DMS 273 (cell line): ENCODE results near the gene HK1.
"Not testable (repeated sequence)": the region's sequence is repeated elsewhere in the genome, so short reads cannot be mapped to it uniquely, and the experiment has no call there.

Experiments
- DNase-seq: peaks from one replicate; lab custom pipeline; 2025; ENCODE audit not compliant: unreplicated experiment; lab: John Stamatoyannopoulos, UW

HK1 gene

DNA sequence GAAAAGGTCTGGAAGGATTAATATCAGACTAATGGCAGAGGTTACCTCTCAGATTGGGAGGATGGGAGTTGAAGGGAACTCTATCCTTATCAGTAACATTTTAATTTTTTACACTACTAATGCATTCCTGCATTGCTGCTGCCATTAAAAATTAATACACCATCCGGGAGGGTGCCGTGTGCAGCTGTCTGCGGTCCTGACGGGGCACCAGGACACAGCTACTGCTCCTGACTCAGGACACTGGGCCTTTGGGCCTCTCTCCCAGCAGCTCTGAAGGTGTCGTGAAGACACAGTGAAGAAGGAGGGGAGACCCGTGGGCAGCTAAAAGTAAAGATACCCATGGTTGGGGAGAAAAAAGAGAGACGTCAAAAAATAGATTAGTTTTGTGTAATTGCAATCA lies 23.4 kb upstream of the HK1 start:
- DNase-seq = no peak

DNA sequence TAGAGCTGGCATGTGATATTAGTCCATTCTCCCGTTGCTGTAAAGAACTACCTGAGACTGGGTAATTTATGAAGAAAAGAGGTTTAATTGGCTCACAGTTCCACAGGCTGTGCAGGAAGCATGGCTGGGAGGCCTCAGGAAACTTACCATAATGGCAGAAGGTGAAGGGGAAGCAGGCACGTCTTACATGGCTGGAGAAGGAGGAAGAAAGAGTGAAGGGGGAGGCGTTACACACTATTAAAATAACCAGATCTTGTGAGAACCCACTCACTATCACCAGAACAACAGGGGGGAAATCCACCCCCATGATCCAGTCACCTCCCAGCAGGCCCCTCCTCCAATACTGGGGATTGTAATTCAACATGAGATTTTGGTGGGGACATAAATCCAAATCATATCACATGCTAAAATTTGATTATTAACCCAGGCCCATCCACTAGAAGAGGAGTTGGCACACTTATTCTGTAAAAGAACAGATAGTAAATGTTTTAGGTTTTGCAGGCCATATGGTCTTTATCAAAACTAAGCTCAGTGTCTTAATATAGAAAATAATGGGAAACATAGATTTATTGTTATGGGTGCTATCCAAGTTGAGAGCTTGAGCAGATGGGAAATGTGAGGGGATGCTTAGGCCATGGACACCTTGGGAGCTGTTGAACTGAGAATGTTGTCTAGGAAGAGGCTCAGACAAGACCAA lies 18.6 kb upstream of the HK1 start:
- no peak for DNase-seq

DNA sequence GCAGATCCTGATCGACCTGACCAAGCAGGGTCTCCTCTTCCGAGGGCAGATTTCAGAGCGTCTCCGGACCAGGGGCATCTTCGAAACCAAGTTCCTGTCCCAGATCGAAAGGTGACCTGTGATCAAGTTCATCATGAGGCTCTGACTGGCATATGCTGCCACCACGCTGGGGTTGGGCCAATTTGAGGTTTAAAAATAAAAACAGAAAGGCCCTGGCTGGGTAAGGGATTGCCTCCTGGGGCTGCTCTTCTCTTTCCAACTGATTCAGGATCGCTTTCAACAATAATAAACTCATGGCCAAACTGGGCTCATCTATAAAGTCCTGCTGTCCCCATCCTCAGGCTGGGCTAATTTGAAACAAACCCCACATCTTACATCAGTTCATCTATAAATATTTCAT lies 17.1 kb upstream of the HK1 start:
- DNase-seq = no peak

DNA sequence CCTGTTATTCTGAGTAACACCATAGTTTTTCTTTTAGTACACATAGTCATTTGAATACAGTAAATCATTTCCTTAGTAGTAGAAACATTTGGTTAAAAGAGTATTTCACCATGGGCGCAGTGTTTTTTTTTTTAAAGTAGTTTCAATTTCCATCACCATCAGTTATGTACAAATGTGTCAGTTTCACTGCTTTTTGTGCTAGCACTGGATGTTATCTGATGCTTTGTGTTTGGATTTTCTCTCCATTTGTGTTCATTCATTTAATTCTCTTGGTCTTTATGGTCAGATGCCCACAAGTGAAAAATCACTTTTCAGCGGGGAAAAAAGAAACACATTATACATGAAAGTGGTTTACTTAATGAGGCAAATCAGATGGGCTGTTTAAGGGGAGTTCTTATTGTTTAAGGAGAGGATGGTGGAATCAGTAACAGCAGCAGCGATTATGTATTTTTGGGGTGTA lies 16.0 kb upstream of the HK1 start:
- no peak for DNase-seq

- DNase-seq = no peak
Measured at GRCh38 chr10:69265521-69265920, 12.8 kb upstream of the HK1 start.

DNA sequence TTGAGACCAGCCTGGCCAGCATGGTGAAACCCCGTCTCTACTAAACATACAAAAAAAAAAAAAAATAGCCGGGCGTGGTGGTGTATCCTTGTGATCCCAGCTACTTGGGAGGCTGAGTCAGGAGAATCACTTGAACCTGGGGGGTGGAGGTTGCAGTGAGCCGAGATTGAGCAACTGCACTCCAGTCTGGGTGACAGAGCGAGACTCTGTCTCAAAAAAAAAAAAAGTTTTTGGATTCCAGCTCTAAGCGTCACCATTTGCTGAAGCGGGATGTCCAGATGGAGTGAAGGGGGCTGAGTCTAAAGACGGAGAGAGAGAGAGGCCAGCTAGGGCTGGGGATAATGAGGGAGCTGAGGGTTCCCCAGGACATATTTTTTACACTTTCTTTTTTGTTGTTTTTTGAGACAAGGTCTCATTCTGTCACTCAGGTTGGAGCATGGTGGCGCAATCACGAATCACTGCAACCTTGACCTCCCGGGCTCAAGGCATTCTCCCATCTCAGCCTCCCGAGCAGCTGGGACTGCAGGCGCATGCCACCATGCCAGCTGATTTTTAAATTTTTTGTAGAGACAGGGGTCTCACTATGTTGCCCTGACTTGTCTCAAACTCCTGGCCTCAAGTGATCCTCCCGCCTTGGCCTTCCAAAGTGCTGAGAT lies 9.4 kb upstream of the HK1 start:
- DNase-seq = no peak

DNA sequence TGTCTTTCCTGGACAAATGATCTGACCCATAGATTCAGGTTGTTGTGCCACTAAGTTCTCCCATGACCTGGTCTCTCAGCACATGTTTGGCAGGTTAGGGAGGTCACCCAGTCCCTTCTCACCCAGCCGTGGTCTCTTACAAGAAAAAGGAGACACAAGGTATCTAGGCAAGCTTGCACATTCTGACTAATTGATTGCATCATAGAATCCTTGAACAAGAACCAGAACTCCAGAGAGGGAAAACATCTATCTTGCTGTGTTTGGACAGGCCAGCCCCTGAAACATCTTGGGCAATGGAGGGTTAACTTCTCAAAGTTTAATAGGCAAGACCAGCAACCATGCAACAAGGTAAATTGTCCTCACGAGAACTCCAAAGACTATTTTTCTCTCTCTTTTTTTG lies 8.5 kb upstream of the HK1 start:
- DNase-seq = no peak

- no peak for DNase-seq
Measured at GRCh38 chr10:69270990-69271389, 7.3 kb upstream of the HK1 start.

GRCh38 chr10:69272624-69273023 lies 5.7 kb upstream of the HK1 start:
- no peak for DNase-seq

- DNase-seq = no peak
Measured at GRCh38 chr10:69275444-69275843, 2.9 kb upstream of the HK1 start.

GRCh38 chr10:69276503-69276902 lies 1.8 kb upstream of the HK1 start:
- DNase-seq = no peak

- DNase-seq = no peak
Measured at GRCh38 chr10:69279110-69279509, 814 bp downstream of the HK1 start.

DNA sequence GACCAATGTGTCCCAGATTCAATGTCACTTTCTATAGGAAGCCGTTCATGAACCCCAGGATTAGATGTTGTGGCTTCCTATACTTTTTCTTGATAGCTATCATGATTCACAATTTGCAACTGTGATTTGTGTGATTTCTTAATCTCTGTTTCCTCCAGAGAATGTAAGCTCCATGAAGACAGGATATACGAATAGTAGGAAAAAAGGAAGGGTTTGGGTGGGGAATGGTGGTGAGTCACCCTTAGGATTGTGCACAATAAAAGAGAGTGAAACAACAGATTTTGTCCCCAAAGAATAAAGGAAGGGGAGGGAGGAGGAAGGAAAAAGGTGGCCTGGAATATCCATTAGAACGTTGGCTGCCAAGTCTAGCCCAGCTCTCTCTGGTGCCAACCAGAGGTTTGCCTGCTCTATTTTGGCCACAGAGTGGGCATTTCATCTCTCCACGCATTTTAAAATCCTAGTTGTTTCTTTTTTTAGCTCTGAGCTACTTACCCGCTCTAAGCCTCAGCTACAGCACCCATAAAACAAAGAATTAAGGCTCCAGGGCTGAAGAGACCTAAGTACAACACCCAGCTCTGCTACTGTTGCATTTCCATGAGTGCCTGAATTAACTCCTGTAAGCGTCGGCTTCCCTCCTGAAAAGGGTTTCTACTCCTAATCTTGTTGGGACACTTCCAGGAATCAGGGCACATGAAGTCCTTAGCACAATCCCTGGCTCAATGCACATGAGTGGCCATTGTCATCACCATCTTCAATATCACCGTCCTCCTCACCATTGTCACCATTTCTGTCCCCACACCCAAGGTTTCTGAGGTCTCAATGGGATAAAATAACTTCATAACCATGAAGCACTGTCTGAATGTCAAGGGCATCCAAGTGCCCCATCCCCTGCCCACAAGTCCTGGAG lies 3.5 kb downstream of the HK1 start:
- DNase-seq = no peak

GRCh38 chr10:69284402-69284801 lies 6.1 kb downstream of the HK1 start:
- not testable (repeated sequence) for DNase-seq

GRCh38 chr10:69285699-69286098 lies 7.4 kb downstream of the HK1 start:
- DNase-seq = no peak

DNA sequence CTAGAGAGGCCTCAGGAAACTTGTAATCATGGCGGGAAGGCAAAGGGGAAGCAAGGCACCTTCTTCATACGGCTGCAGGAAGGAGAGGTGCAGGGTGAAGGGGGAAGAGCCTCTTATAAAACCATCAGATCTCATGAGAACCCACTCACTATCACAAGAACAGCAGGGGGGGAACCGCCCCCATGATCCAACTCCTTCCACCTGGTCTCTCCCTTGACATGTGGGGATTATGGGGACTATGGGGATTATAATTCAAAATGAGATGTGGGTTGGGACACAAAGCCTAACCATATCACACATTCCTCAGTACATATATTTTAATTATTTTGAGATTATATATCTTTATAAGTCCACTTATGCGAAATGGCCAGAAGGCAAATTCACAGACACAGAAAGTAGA lies 8.9 kb downstream of the HK1 start:
- DNase-seq = no peak

DNA sequence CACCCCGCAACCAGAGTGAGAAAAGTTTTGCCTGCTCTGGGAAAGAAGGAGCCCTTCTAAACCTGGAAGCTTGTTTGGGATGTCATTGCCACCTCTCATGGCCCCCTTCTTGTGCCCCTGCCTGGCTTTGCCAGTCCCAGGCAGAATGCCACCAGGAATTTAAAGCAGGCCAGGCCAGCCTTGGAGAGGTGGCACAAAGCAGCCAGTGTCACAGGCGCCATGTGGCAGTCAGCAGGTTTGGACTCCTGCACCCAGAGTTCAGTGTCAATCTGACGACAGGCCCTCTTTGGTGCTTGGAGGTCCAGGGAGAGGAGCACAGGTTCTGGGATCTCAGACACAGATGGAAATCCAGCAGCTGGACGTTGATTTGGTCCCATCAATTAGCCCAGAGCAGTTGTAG lies 12.7 kb downstream of the HK1 start:
- no peak for DNase-seq

DNA sequence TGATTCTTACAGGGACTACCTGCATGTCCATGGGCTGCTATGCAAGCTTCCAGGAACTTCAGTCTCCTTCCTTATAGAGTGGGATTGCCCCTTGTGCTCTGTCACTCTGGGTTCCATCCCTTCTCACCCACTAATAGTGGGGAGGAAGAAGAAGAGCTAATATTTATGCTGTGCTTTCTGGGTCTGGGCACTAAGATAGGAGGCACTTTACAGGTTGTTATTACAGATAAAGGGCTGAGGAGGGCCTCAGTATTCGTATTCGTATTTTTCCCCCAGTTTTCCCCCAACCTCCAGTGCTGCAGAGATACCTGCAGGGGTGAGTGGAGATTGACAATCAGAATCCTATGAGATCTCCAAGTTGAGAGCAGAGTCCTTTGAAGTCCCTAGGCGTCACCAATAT lies 14.2 kb downstream of the HK1 start:
- DNase-seq = no peak

GRCh38 chr10:69295027-69295636 lies 16.8 kb downstream of the HK1 start:
- no peak for DNase-seq

DNA sequence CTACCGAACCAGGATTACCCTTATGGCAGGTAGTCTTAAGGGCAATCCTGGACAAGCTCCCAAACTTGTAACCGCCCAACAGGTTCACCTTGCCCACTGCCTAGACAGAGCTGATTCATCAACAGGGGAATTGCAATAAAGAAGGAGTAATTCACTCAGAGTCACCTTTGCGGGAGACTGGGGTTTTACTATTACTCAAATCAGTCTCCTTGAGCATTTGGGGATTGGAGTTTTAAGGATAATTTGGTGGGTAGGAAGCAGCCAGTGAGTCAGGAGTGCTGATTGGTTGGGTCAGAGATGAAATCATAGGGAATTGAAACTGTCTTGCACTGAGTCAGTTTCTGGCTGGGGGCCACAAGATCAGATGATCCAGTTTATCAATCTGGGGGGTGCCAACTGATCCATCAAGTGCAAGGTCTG lies 25.3 kb downstream of the HK1 start:
- DNase-seq = no peak

DNA sequence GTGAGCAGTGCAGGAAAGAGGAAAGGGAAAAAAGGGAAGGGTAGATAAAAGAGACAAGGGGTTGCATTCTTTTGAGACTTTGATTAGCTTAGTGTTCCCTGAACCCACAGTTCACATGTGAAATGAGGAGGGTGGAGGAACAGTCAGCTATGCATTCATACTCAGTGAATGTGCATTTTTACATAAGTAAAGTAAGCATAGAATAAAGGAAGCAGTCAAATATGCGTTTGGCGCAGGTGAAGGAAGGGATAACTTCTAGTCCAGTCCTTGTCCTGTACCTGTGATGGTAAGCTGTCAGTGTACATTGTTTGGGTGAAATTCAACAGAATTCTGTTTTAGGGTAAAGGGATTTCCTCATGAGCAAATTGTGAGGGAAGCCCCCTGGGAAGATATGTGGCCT lies 28.1 kb downstream of the HK1 start:
- no peak for DNase-seq
